SK-N-SH treated with all-trans-retinoic acid at 6 μM for 48 hours (cell line): ENCODE data around the gene BMP10.

ENCODE experiments used
- ARNTL ChIP-seq: fragments of 450-650 bp; formaldehyde crosslinking; IDR thresholded peaks from 2 replicates; pipeline ENCODE4 v1.5.0; 2020; ENCODE audit warnings: low read depth, mild to moderate bottlenecking, moderate library complexity, borderline replicate concordance
- BACH2 ChIP-seq: fragments of 250-450 bp; sonication (Bioruptor Pico); IDR thresholded peaks from 2 replicates; pipeline ENCODE4 v1.9.0; 2021; ENCODE audit warnings: mild to moderate bottlenecking, borderline replicate concordance
- CSRNP3 ChIP-seq: fragments of 250-450 bp; sonication (Bioruptor Pico); IDR thresholded peaks from 2 replicates; pipeline ENCODE4 v1.5.1; 2021; ENCODE audit warnings: mild to moderate bottlenecking, moderate library complexity
- ESRRG ChIP-seq: fragments of 250-450 bp; sonication (Bioruptor Pico); IDR thresholded peaks from 2 replicates; pipeline ENCODE4 v1.6.1; 2021; ENCODE audit warnings: mild to moderate bottlenecking
- PPARA ChIP-seq: fragments of 250-450 bp; sonication (Bioruptor Pico); IDR thresholded peaks from 2 replicates; pipeline ENCODE4 v1.5.0; 2020; ENCODE audit warnings: mild to moderate bottlenecking, borderline replicate concordance
- RARB ChIP-seq: fragments of 250-450 bp; sonication (Bioruptor Pico); IDR thresholded peaks from 2 replicates; pipeline ENCODE4 v1.8.0; 2021; ENCODE audit warnings: mild to moderate bottlenecking, moderate library complexity
- TSHZ2 ChIP-seq: fragments of 250-450 bp; sonication (Bioruptor Pico); IDR thresholded peaks from 2 replicates; pipeline ENCODE4 v1.5.0; 2020; ENCODE audit warnings: mild to moderate bottlenecking, moderate library complexity
- ZFP3 ChIP-seq: fragments of 250-450 bp; sonication (Bioruptor Pico); IDR thresholded peaks from 2 replicates; pipeline ENCODE4 v1.5.0; 2020; ENCODE audit warnings: mild to moderate bottlenecking, moderate library complexity
- ZNF565 ChIP-seq: fragments of 450-650 bp; formaldehyde crosslinking; conservative IDR thresholded peaks from 2 replicates; pipeline ENCODE4 v1.5.0; 2020; ENCODE audit warnings: low read depth, mild to moderate bottlenecking, moderate library complexity
- TF ChIP-seq, protein P1 (sequence below): fragments of 250-450 bp; sonication (Bioruptor Pico); IDR thresholded peaks from 2 replicates; pipeline ENCODE4 v1.8.0; 2020; ENCODE audit warnings: mild to moderate bottlenecking, moderate library complexity, borderline replicate concordance

GRCh38 chr2:68847751-68848150 is 23.4 kb downstream of the BMP10 start:
- no peak for TF ChIP-seq ESRRG (CRISPR knock-in tag)
- TF ChIP-seq, protein P1, sequence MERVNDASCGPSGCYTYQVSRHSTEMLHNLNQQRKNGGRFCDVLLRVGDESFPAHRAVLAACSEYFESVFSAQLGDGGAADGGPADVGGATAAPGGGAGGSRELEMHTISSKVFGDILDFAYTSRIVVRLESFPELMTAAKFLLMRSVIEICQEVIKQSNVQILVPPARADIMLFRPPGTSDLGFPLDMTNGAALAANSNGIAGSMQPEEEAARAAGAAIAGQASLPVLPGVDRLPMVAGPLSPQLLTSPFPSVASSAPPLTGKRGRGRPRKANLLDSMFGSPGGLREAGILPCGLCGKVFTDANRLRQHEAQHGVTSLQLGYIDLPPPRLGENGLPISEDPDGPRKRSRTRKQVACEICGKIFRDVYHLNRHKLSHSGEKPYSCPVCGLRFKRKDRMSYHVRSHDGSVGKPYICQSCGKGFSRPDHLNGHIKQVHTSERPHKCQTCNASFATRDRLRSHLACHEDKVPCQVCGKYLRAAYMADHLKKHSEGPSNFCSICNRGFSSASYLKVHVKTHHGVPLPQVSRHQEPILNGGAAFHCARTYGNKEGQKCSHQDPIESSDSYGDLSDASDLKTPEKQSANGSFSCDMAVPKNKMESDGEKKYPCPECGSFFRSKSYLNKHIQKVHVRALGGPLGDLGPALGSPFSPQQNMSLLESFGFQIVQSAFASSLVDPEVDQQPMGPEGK = no peak
- no peak for TF ChIP-seq CSRNP3 (CRISPR knock-in tag)
- TF ChIP-seq TSHZ2 (CRISPR knock-in tag) = no peak
- TF ChIP-seq BACH2 (CRISPR knock-in tag) = no peak
- no peak for TF ChIP-seq ZFP3 (CRISPR knock-in tag)
- TF ChIP-seq PPARA (CRISPR knock-in tag) = no peak
- no peak for TF ChIP-seq RARB (CRISPR knock-in tag)
- no peak for TF ChIP-seq ARNTL
- no peak for TF ChIP-seq ZNF565 (CRISPR knock-in tag)
